GOT3 (cell line): ENCODE measurements around the gene DMWD.
"Not testable (repeated sequence)": the region's sequence is repeated elsewhere in the genome, so short reads cannot be mapped to it uniquely, and the experiment has no call there.

Experiments
- DNase-seq: peaks from one replicate; lab custom pipeline; 2025; ENCODE audit warnings: mixed read lengths; lab: John Stamatoyannopoulos, UW

DMWD gene

DNA sequence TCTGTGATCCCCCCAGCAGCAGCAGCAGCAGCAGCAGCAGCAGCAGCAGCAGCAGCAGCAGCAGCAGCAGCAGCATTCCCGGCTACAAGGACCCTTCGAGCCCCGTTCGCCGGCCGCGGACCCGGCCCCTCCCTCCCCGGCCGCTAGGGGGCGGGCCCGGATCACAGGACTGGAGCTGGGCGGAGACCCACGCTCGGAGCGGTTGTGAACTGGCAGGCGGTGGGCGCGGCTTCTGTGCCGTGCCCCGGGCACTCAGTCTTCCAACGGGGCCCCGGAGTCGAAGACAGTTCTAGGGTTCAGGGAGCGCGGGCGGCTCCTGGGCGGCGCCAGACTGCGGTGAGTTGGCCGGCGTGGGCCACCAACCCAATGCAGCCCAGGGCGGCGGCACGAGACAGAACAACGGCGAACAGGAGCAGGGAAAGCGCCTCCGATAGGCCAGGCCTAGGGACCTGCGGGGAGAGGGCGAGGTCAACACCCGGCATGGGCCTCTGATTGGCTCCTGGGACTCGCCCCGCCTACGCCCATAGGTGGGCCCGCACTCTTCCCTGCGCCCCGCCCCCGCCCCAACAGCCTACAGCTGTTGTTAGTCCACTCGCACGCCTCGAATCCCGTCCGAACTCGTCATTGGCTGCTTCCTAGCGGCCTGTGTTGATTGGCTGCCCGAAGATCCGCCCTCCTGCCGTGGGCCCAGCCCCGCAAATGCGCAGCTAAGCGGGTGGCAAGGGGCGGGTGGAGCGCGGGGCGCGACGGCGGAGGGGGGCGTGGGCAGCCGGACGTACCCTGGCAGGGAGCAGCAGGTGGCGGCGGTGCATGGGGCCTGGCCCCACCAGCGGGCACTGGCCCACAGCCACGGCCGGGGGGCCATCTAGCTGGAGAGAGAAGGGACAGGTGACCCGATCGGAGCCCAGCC, 22.2 kb downstream of the DMWD start:
- peak; percentile 83 for DNase-seq

DNA sequence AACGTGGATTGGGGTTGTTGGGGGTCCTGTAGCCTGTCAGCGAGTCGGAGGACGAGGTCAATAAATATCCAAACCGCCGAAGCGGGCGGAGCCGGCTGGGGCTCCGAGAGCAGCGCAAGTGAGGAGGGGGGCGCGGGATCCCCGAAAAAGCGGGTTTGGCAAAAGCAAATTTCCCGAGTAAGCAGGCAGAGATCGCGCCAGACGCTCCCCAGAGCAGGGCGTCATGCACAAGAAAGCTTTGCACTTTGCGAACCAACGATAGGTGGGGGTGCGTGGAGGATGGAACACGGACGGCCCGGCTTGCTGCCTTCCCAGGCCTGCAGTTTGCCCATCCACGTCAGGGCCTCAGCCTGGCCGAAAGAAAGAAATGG, 22.8 kb downstream of the DMWD start:
- no peak for DNase-seq

DNA sequence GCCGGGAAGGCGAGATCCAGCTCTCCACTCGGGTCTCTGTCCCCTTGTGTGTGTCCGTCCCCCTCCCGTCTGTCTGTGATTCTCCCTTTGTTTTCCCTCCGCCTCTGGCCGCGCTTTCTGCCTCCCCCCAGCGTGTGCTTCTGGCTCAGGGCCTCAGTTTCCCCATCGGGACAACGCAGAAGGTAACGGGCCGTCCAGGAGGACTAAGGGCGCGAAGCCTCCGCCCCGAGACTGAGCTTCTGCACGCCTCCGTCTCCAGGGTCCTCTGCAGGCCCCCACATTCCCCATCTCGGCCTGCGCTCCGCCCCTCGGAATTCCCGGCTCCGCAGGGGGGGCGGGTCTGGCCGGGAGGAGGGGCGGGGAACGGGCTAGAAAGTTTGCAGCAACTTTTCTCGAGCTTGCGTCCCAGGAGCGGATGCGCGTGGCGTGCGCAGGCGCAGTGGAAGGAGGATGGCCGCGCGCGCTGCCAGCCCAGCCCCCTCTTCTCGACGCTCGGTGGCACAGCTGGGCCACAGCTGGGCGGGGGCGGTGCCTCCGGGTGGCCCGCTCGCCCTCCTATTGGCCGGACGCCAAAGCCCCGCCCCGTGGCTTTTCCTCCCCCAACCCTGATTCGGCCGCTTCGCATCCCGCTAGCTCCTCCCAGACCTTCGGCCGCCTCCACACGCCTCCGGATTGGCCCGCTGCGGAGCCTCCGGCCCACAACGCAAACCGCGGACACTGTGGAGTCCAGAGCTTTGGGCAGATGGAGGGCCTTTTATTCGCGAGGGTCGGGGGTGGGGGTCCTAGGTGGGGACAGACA, 23.5 kb downstream of the DMWD start, which contains the start of gene SIX5:
SIX5 (minus strand) TSS at position 269 of the 799 bp plus-strand sequence. CDS start 408 bp downstream, outside the sequence.
- DNase-seq, result peak; percentile 95

DNA sequence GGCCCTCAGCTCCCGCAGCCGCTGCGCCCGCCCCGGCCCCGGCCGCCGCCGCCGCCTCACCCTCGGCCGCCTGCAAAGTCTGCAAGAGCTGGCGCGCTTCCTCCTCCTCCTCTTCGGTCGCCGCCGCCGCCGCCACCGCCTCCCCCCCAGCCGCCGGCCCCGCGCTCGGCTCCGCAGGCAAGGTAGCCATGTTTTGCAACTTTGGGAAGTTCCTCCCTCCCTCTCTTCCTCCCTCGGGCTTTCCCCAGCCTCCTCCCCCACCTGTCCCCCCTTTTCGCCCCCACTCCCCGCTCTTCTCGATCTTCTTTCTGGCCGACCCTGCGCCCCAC, 24.0 kb downstream of the DMWD start:
- no peak for DNase-seq

DNA sequence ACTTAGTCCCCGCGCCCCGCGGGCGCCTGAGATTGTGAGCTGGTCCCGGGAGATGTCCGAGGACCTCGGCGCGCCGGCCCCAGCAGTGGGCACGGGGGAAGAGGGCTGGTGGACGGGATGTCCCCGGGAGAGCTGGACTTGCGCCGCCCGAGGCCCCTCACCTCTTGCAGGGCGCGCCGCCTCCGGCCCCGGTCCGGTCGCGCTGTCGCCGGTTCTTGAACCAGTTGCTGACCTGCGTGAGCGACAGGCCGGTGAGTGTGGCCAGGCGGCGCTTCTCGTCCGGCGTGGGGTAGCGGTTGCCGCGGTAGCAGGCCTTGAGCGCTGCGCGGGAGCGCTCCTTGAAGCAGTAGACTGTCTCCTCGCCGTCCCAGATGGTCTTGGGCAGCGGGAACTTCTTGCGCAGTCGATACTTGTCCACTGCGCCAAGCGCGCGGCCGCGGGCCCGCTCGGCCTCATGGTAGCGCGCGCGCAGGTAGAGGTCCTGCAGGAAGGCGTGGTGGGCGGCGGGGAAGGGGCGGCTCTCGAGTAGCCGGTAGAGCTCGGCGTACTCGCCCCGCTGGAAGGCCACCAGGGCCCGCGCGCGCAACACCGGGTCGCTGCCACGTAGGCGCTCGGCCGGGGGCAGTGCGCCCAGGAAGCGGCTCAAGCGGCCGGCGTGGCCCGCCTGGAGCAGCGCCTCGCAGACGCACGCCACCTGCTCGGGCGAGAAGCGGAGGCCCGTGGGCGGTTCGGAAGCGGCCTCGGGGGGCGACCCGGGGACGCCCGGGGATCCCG, 24.6 kb downstream of the DMWD start:
- no peak for DNase-seq

DNA sequence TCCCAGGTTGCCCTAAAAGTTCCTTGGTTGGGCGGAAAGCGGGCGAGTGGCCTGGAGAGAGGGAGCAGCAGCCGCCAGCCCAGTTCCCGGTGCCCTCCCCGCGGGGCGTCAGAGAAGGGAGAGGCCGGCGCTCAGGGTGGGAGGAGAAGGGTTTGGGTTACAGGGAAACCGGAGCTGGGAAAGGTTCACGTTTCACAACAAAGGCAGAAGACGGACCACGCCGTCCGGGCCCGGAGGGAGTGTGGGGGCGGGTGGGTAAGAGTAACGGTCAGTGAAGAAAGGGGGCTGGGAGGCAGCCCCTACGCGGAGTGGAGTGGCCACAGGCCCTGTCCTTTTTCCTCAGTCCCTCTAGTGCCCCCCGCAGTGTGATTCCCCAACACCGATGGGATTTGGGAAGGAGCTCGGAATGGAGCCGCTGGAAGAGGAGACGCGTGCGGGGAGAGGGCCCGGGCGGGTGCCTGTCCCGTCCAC, 25.2 kb downstream of the DMWD start:
- DNase-seq, result peak; percentile 28

DNA sequence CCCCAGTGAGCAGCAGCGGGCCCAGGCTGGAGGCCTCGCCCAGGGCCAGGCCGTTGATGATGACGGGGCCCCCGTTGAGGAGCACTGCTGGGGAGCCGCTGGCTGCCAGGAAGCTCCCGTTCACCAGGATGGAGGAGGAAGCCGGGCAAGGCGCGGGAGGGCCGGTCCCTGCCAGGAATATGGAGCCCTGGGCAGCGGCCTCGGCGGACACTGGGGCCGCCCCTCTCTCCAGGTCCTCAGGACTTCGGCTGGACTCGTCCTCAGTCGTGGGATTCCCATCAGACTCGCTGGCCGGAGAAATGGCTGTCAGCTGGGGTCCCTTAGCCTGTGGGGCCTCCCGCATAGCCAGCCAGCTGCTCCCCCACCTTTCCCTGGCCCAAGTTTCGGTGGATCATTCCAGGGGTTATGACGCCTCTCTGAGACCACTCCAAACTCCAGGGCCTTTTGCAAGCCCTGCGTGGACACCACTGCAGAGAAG, 25.7 kb downstream of the DMWD start:
- no peak for DNase-seq

DNA sequence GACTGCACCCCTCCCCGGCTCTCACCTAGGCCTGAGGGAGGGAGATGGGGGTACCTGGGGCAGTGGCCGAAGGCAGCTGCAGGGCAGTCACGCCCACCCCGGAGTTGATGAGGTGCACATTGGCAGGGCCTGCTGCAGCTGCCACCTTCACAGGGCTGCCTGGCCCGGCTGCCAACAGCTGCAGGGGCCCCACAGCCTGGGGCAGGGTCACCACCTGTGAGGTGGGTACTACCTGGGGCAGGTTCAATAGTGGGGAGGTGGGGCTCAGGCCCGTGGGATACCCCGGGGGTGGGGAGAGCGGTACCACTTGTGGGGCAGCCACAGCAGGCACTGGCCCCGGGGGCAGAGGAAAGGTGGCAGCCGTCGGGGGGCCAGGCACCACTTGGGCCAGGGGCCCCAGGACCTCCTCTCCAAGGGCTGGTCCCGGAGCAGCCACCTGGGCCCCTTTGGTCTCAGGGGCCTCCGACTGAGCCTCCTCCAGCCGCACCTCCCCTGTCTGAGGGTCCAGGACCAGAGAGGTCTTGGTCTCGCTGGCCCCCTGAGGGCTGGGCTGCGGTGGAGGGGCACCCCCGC, 26.3 kb downstream of the DMWD start:
- DNase-seq, result no peak

DNA sequence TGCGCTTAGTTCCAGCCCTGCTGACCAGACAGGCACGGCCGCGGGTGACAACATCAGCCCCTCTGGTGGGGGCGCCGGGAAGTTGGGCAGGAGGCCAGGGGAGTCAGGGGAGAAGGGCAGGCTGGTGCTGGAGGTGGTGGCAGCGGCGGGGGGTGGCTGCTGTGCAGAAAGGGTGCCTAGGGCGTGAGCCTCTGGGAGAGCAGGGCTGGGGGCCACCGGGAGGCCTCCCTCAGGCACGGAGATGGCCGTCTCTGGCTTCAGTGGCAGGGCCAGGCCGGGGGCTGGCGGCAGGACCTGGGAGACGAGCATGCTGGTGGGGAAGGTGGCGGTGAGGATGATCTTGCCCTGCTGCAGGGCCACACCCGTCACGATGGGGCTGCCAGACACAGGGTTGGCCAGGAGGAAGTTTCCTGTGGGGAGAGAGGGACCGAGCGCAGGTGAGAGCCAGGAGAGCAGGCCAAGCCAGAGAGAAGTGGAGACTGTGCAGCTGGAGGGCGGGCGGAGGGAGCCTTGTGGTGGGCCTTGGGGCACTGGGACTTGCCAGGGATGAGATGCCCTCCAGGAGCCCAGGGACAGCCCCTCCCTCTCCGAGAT, 26.8 kb downstream of the DMWD start:
- no peak for DNase-seq

DNA sequence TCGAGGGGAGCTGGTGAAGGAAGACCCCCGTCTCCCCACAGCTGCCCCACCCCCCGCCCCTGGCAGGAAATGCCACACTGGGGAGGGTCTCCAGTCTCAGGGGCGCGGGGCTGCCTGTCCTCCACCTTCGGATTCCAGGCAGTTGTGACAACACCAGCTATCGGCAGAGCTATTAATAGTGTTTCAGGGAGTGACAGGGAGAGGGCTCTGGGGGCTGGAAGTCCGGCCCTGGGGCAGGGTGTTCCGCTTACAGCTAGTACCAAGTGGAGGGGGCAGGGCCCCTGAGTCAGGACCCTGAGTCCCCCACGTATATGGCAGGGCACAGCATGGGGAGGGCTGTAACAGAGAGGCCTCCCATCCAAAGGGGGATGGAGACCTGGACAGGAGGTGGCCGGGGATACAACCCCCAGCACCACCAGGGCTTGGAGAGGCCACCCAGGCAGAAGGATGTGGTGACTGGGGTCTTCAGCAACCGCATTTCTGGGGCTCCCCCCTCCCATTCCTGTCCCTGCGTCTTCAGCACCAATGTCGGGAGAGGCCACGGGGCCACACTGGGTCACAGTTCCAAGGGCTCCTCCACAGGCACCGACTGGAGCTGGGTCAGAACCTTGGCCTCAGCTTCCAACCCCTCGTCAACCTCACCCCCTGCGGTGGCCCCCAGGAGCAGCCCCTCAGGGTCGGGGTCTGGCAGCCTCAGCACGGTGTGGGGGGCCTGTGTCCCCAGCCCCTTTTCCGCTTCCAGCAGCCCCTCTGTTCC, 27.5 kb downstream of the DMWD start:
- no peak for DNase-seq

DNA sequence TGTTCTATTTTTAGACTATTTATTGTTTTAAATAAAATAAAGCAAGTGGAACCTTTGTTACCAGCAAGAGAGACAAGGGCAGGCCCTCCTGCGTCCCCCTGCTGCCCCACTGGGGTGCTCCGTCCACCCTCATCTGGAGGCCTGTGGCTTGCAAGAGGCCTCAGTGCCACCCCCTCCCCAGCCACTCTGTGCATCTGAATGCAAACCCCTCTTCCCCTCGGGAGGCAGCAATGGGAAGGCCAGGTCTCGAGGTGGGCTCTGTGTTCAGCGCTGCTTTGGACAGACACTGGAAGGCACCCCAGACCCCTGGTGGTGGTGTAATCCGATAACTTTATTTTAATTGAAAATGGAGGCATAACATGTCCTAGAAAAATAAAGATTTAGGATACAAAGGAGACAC, 28.2 kb downstream of the DMWD start:
- DNase-seq, result no peak

DNA sequence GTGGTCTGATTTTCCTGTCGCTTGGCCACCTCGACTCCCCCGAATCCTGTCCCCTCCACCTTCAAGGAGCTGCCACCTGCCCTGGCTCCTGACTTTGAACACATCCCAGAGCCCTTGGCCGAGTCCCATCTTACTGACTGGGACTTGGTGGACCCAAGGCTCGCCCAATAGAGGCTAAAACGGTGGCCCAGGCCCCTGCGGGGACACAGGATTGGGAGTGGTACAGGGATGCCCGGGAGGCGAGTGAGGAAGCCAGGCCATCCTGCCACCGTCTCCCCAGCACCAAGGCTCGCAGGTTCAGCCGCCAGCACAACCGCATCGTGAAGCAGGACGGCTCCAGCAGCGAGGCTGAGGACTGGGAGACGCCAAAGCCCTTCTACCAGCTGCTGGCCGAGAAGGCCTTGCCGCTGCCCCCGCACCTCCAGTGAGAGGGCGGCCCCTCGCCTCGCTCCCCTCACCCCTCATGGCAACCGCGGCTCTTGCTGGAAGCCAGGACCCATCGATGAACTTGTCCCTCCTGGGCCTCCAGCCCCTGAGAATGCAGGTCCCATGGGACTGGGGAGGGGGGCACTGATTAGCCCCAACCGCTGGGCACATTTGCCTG, 28.9 kb downstream of the DMWD start:
- DNase-seq, result no peak

DNA sequence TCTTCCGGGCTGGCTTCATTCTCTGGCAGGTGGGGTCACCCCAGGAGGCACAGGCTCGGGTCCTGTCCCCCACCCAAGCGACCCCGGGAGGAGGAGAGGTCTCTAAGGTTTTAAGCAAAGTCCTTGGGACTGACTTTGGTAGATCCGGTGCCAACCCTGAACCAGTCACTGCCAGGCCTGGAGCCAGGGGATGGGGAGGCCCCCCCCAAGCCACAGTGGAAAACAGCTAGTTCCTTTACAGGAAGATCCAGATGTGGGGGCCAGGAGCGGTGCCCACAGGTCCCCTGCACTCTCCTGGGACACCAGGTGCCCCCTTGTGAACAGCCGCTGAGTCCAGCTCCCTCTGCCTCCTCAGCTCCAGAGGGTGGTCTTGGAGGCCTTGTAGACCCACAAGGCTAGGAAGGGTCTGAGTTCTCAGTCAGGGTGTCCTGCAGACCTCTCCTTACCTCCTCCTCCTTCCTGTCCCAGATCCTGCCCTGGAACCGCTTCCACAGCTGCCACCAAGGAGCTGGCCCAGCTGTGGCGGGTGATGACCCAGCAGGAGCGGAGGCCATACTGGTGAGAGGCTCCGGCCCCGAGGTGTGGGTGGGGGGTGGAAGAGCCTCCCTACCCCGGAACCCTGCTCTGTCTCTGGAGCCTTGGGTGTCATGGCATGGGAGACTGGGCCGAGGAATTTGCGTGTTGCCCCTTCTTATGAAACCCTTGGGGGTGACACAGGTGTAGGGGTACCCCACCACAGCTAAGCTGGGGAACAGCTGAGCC, 29.6 kb downstream of the DMWD start:
- DNase-seq, result no peak

DNA sequence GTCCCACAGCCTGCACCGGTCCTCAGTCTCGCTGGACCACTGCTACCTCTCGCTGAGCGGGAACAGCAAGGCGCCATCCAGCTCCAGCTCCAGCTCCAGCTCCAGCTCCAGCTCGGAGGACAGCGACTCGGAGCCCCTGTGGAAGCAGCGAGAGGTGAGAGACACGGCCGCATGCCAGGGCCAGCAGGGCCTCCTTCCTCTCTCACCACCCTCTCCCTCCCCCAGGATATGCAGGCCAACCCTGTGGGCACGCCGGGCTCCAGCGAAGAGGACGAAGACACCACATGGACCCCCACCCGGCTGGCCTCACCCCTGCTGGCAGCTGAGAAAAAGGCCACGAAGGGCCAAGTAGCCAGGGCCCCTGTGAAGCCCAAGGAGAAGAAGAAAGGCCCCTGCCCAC, 30.9 kb downstream of the DMWD start:
- DNase-seq, result no peak

DNA sequence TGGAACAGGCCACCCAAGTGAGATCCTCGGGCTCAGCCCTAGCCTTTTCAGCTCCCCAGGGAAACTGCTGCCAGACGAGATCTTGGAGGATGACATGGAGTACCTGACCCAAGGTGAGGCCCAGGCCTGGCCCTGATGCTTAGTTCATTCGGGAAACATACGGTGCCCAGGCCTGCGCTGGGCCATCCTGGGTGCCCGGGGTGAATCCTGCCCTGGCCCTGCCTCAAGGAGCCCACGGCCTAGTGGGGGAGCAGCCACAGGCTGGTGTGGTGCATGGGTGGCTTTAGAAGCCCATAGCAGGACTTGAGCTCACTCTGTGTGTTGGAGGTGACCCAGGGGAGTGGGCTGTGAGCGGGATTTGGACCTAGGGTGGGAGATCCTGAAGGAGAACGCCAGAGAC, 33.7 kb downstream of the DMWD start:
- DNase-seq, result no peak

DNA sequence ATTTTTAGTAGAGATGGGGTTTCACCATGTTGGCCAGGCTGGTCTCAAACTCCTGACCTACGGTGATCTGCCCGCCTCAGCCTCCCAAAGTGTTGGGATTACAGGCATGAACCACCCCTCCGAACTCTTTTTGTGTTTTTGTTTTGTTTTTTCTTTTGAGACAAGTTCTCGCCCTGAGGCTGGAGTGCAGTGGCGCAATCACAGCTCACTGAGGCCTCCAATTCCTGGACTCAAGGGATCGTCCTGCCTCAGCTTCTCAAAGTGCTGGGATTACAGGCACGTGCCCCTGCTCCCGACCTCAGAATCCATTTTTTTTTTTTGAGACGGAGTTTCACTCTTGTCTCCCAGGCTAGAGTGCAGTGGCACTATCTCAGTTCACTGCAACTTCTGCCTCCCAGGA, 35.0 kb downstream of the DMWD start:
- no peak for DNase-seq

DNA sequence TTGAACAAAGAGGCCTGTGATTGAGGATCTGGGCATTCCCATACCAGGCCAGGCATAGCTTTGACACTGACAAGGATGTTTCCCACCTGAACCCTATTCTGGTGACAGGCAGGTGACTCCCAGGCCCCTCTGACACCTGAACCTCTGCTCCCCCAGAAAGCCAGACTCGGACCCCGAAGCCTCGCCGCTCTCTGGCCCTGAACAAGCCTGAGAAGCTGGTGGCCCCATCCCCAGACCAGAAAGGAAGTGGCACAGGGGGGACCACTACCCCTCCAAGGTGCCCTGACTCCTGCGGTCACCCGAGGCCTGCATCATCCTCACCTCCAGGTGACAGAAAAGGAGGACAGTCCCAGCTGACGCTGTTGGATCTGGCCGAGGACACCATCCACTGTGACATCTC, 38.3 kb downstream of the DMWD start:
- no peak for DNase-seq

DNA sequence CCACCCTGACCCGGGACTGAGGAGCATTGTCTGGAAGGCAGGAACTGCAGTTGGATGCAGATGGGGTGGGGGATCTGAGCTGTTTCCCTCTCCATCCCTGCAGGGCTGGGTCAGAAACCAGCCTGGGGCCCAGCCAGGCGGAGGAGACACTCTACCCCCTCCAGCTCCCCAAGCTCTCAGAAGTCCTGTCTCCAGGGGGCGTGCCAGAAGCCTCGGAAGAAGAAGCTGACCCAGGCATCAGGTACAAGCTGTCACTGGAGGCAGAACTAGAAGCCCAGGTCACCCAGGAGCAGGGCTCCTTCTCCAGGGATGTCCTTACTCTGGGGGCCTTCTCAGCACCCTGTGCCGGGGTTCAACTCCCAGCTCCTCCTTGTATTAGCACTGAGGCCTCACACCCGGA, 39.1 kb downstream of the DMWD start:
- no peak for DNase-seq

DNA sequence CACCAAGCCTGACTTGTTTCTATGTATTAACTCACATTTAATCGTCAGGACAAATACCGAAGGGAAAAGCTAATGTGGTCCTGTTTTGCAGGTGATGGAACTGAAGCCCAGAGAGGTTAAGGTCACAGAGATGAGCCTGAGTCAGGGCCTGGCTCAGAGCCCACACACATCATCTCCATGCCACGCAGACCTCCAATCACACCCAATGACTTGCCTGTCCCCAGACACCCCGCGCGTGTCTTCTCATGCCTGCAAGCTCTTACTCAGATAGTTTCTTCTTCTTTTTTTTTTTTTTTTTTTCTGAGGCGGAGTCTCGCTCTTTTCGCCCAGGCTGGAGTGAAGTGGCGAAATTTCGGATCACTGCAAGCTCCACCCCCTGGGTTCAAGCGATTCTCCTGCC, 40.0 kb downstream of the DMWD start:
- DNase-seq, result no peak

DNA sequence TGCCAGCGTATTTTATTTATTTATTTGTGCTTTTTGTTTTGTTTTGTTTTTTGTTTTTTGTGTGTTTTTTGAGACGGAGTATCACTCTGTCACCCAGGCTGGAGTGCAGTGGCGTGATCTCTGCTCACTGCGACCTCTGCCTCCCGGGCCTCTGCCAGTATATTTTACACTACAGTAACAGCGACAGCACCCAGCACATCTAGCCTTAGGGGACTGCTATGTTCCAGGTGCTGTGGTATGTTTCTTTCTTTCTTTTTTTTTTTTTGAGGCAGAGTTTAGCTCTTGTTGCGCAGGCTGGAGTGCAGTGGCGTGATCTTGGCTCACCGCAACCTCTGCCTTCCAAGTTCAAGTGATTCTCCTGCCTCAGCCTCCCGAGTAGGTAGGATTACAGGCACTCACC, 41.2 kb downstream of the DMWD start:
- DNase-seq, result not testable (repeated sequence)
